ENCODE results near the gene RMI2.

DNA sequence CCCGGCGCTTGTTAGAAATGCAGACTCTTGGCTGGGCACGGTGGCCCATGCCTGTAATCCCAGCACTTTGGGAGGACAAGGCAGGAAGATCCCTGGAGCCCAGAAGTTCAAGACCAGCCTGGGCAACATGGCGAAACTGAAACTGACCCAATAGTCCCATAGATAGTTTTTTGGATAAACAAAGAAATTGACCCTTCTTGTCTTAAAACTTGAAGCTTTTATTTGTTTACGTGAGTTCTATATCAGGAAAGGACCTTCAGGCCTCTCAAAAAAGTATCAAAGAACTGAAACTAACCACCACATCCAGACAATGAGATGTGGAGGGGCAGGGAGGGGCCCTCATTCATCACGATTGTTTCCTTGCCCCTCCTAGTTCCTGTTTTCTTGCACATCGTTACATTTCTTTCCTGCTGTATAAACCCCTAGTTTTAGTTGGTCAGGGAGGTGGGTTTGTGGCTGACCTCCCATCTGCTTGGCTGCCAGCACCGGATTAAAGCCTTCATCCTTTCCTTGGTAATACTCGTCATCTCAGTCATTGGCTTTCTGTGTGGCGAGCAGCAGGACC is 34.2 kb upstream of the RMI2 start:
- TF ChIP-seq, protein P1, sequence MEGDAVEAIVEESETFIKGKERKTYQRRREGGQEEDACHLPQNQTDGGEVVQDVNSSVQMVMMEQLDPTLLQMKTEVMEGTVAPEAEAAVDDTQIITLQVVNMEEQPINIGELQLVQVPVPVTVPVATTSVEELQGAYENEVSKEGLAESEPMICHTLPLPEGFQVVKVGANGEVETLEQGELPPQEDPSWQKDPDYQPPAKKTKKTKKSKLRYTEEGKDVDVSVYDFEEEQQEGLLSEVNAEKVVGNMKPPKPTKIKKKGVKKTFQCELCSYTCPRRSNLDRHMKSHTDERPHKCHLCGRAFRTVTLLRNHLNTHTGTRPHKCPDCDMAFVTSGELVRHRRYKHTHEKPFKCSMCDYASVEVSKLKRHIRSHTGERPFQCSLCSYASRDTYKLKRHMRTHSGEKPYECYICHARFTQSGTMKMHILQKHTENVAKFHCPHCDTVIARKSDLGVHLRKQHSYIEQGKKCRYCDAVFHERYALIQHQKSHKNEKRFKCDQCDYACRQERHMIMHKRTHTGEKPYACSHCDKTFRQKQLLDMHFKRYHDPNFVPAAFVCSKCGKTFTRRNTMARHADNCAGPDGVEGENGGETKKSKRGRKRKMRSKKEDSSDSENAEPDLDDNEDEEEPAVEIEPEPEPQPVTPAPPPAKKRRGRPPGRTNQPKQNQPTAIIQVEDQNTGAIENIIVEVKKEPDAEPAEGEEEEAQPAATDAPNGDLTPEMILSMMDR (IDR thresholded peaks at IDR 0.05) = no peak
- no peak for TF ChIP-seq POLR2A (IDR thresholded peaks at IDR 0.05)
